HEK293 (cell line): ENCODE data around the gene PITX1.

ENCODE experiments used
- YY1 ChIP-seq: fragments of 450-650 bp; formaldehyde crosslinking; IDR thresholded peaks from 2 replicates; pipeline ENCODE4 v1.5.1; 2018; ENCODE audit warnings: missing biosample characterization, missing genetic modification characterization
- ZNF10 ChIP-seq: fragments of 450-650 bp; formaldehyde crosslinking; IDR thresholded peaks from 2 replicates; pipeline ENCODE4 v1.5.1; 2017; ENCODE audit warnings: missing biosample characterization, missing genetic modification characterization
- ZNF184 ChIP-seq: fragments of 450-650 bp; IDR thresholded peaks from 2 replicates; pipeline ENCODE4 v1.5.1; 2018; ENCODE audit warnings: missing biosample characterization, mild to moderate bottlenecking, missing genetic modification characterization
- ZNF350 ChIP-seq: fragments of 450-650 bp; formaldehyde crosslinking; IDR thresholded peaks from 2 replicates; pipeline ENCODE4 v1.5.0; 2017; ENCODE audit warnings: missing biosample characterization, mild to moderate bottlenecking, missing genetic modification characterization
- ZNF529 ChIP-seq: fragments of 450-650 bp; formaldehyde crosslinking; IDR thresholded peaks from 2 replicates; pipeline ENCODE4 v1.5.1; 2017; ENCODE audit warnings: missing genetic modification characterization, missing biosample characterization; ENCODE audit not compliant: insufficient replicate concordance

DNA sequence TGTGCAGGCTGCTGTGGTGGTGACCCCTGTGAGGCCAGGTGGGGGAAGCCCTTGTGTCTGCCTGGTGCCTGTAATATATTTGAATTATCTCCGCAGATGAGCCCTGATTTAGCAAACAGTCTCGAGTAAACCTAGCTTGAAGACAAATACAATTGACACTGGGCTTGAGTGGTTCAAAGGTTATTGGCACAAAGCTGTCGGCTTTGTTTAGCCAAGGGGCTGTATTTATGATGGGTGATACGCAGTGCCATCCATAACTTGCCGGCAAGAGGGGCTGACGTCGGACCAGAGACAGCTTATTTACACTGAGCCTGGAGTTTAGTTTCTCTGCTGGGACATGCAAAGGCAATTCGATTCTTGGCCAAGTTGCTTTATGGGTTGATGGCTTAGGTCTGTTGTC is 20.0 kb upstream of the PITX1 start:
- TF ChIP-seq YY1 (tag by site-specific recombination) = no peak
- no peak for TF ChIP-seq ZNF10 (tag by site-specific recombination)
- no peak for TF ChIP-seq ZNF529 (tag by site-specific recombination)
- TF ChIP-seq ZNF184 (tag by site-specific recombination) = no peak
- no peak for TF ChIP-seq ZNF350 (tag by site-specific recombination)
